GM23338 (cell line): ENCODE results near the gene EXOC3L4. TPM values are rescaled to one million over a fixed set of nuclear protein-coding genes. Genes with fewer than 3 reads are reported as not detected.

Source experiments
- ATAC-seq: fragments of 200-7000 bp; cut with Tn5 transposase; 3 replicates; pipeline ENCODE4 v1.9.1; 2020
- DNase-seq: peaks from one replicate; pipeline ENCODE4 v3.0.0-alpha.2; 2015; ENCODE audit warnings: low spot score
- H2AFZ ChIP-seq: fragments of 200-600 bp; sonication (generic); 2 replicates; pipeline ENCODE4 v1.8.0; 2016; ENCODE audit warnings: antibody characterized with exemption, mild to moderate bottlenecking, moderate library complexity
- H3F3A ChIP-seq: fragments of 200-600 bp; sonication (generic); replicated peaks from 2 replicates; pipeline ENCODE4 v1.8.0; 2017; ENCODE audit warnings: antibody characterized with exemption, mixed run types, low read depth
- H3K27ac ChIP-seq: fragments of 200-600 bp; sonication (generic); 2 replicates; pipeline ENCODE4 v1.6.1; 2016; ENCODE audit warnings: low read depth
- H3K27me3 ChIP-seq: fragments of 200-600 bp; sonication (generic); 2 replicates; pipeline ENCODE4 v1.8.0; 2016; ENCODE audit warnings: mild to moderate bottlenecking, mixed run types, moderate library complexity; ENCODE audit not compliant: insufficient read depth
- H3K36me3 ChIP-seq: fragments of 200-600 bp; sonication (generic); 2 replicates; pipeline ENCODE4 v1.8.0; 2016; ENCODE audit warnings: mild to moderate bottlenecking; ENCODE audit not compliant: insufficient read depth
- H3K4me1 ChIP-seq: fragments of 200-600 bp; sonication (generic); 2 replicates; pipeline ENCODE4 v1.8.0; 2016; ENCODE audit warnings: mild to moderate bottlenecking, moderate library complexity; ENCODE audit not compliant: insufficient read depth
- H3K4me2 ChIP-seq: fragments of 200-600 bp; sonication (generic); 2 replicates; pipeline ENCODE4 v1.7.1; 2017; ENCODE audit warnings: mixed run types
- H3K4me3 ChIP-seq: fragments of 200-600 bp; sonication (generic); 2 replicates; pipeline ENCODE4 v1.6.1; 2016; ENCODE audit warnings: mixed run types
- H3K79me2 ChIP-seq: fragments of 200-600 bp; sonication (generic); replicated peaks from 2 replicates; pipeline ENCODE4 v1.8.0; 2017; ENCODE audit warnings: mild to moderate bottlenecking; ENCODE audit not compliant: insufficient read depth
- H3K9me2 ChIP-seq: fragments of 200-600 bp; sonication (generic); 2 replicates; pipeline ENCODE4 v1.8.0; 2017; ENCODE audit not compliant: insufficient read depth
- H4K20me1 ChIP-seq: fragments of 200-600 bp; sonication (generic); replicated peaks from 2 replicates; pipeline ENCODE4 v1.8.0; 2017; ENCODE audit warnings: mild to moderate bottlenecking; ENCODE audit not compliant: insufficient read depth
- H3K27ac Mint-ChIP-seq: 2 replicates; pipeline ENCODE4 v1.8.0; 2020; ENCODE audit warnings: inconsistent platforms, mild to moderate bottlenecking, moderate library complexity, mixed read lengths
- H3K27me3 Mint-ChIP-seq: 3 replicates; pipeline ENCODE4 v1.8.0; 2022; ENCODE audit warnings: low read depth, mild to moderate bottlenecking, moderate library complexity, mixed read lengths, inconsistent platforms; ENCODE audit not compliant: insufficient read depth, poor library complexity
- H3K36me3 Mint-ChIP-seq: 3 replicates; pipeline ENCODE4 v1.8.0; 2021; ENCODE audit warnings: low read depth, mild to moderate bottlenecking, inconsistent platforms, moderate library complexity, mixed read lengths
- H3K4me1 Mint-ChIP-seq: 3 replicates; pipeline ENCODE4 v1.8.0; 2020; ENCODE audit warnings: mild to moderate bottlenecking, inconsistent platforms, mixed read lengths
- H3K4me3 Mint-ChIP-seq: 3 replicates; pipeline ENCODE4 v1.8.0; 2021; ENCODE audit warnings: moderate library complexity, mild to moderate bottlenecking, inconsistent platforms, mixed read lengths
- H3K9me3 Mint-ChIP-seq: 3 replicates; pipeline ENCODE4 v1.8.0; 2020; ENCODE audit warnings: moderate library complexity, mild to moderate bottlenecking, inconsistent platforms, mixed read lengths
- CREB1 ChIP-seq: fragments of 250-450 bp; sonication (Bioruptor Pico); IDR thresholded peaks from 2 replicates; pipeline ENCODE4 v1.5.0; 2020; ENCODE audit warnings: low read depth, mild to moderate bottlenecking, moderate library complexity
- ETS1 ChIP-seq: IDR thresholded peaks from 2 replicates; pipeline ENCODE4 v1.6.1; 2016; ENCODE audit warnings: antibody characterized with exemption
- EZH2 ChIP-seq: fragments of 200-600 bp; sonication (generic); IDR thresholded peaks from one replicate; pipeline ENCODE4 v1.8.0; 2017; ENCODE audit warnings: antibody characterized with exemption, mild to moderate bottlenecking, low read depth; ENCODE audit not compliant: unreplicated experiment
- EZH2phosphoT487 ChIP-seq: fragments of 200-600 bp; sonication (generic); IDR thresholded peaks from one replicate; pipeline ENCODE4 v1.8.1; 2018; ENCODE audit warnings: antibody characterized with exemption; ENCODE audit not compliant: unreplicated experiment
- JUNB ChIP-seq: IDR thresholded peaks from one replicate; pipeline ENCODE4 v1.6.1; 2016; ENCODE audit warnings: antibody characterized with exemption; ENCODE audit not compliant: unreplicated experiment
- NANOG ChIP-seq: IDR thresholded peaks from 2 replicates; pipeline ENCODE4 v1.6.1; 2016; ENCODE audit warnings: antibody characterized with exemption, borderline replicate concordance
- POLR2AphosphoS5 ChIP-seq: IDR thresholded peaks from 2 replicates; pipeline ENCODE4 v1.6.1; 2016; ENCODE audit warnings: antibody characterized with exemption, low read depth
- STAT1 ChIP-seq: IDR thresholded peaks from one replicate; pipeline ENCODE4 v1.6.1; 2016; ENCODE audit warnings: antibody characterized with exemption; ENCODE audit not compliant: unreplicated experiment
- ZNF114 ChIP-seq: fragments of 250-450 bp; sonication (Bioruptor Pico); IDR thresholded peaks from 2 replicates; pipeline ENCODE4 v1.5.0; 2020; ENCODE audit warnings: mild to moderate bottlenecking, moderate library complexity
- ZNF331 ChIP-seq: fragments of 250-450 bp; sonication (Bioruptor Pico); IDR thresholded peaks from 2 replicates; pipeline ENCODE4 v1.5.0; 2020; ENCODE audit warnings: low read depth, mild to moderate bottlenecking, moderate library complexity
- ZNF462 ChIP-seq: fragments of 250-450 bp; sonication (Bioruptor Pico); IDR thresholded peaks from 2 replicates; pipeline ENCODE4 v1.5.0; 2020; ENCODE audit warnings: mild to moderate bottlenecking, moderate library complexity
- polyA plus RNA-seq: library from polyadenylated mRNA; unstranded; fragments of >200 nt; fragmentation: Nextera tagmentation; extraction: Ambion mirVana; gene quantifications from 2 replicates; pipeline ENCODE4 v1.2.1, GENCODE V29; 2016
- total RNA-seq: library from RNA; depleted of rRNA; stranded (reverse); fragments of >200 nt; shearing (Covaris generic); gene quantifications from 2 replicates; pipeline ENCODE4 v1.2.3, GENCODE V29; 2014
- TF ChIP-seq, protein P1 (sequence below): IDR thresholded peaks from one replicate; pipeline ENCODE4 v1.6.1; 2018; ENCODE audit warnings: antibody characterized with exemption; ENCODE audit not compliant: unreplicated experiment
- TF ChIP-seq, protein P2 (sequence below), 2 experiments: fragments of 200-600 bp in 1 of 2; sonication (generic) in 1 of 2; conservative IDR thresholded peaks; 2 replicates each; pipeline versions ENCODE4 v1.5.1 to v1.6.1; 2016 to 2017; ENCODE audit warnings: antibody characterized with exemption in 2 of 2, low read depth in 2 of 2, mild to moderate bottlenecking in 2 of 2, moderate library complexity in 1 of 2

EXOC3L4 gene
- total and polyA plus RNA-seq, 2 experiments from 2014 or later = not detected

DNA sequence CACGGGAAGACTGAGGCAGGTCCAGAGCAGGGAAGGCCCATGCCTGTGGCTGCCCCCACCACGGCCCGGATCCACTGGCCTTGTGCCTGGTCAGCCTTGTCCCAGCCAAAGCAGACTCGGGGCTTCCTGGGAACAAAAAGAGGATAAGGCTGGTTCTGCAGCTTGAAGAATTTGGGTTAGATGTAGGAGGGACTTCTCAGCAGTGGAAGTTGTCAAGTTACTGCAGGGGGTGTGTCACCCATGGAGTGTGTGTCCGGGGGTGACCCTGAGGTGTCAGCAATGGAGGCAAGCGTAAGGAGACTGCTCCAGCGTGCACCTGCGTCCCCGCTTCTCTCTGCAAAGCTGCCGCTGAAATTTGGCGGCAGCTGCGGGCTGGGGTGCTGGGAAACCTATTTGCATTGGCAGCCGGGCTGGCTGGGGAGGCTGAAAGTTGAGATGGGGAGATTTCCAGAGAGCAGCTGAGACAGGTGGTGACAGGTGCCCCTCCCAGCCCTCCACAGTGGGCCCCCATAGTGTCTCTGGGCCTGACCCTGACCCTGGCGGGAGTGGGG lies 16.2 kb downstream of the EXOC3L4 start:
- H3F3A ChIP-seq = no peaks in the 10 kb centered on the region
- Mint-ChIP-seq H3K27me3 (peaks cover 41% of the 10 kb centered on the region), H3K27ac (no peak overlapping the region), H3K4me1 (peaks cover 31% of the 10 kb centered on the region), H3K9me3 (no peaks in the 10 kb centered on the region; the same call in 2 of the 3 replicates), H3K36me3 (no peaks in the 10 kb centered on the region; the same call in 2 of the 3 replicates), H3K4me3 (peak overlapping the region; percentile 60)
- H3K79me2 ChIP-seq = no peaks in the 10 kb centered on the region
- no peak overlapping the region for H3K27ac ChIP-seq
- peaks cover 23% of the 10 kb centered on the region for H3K27me3 ChIP-seq
- H3K9me2 ChIP-seq = no peaks in the 10 kb centered on the region
- no peak overlapping the region; the same call in 1 of the 2 replicates for H2AFZ ChIP-seq
- no peaks in the 10 kb centered on the region for H4K20me1 ChIP-seq
- H3K4me3 ChIP-seq = peak overlapping the region; percentile 56; the same call in 1 of the 2 replicates
- H3K4me2 ChIP-seq = peak overlapping the region; percentile 88
- ATAC-seq = peak; percentile 36
- peak; percentile 60 for DNase-seq
- TF ChIP-seq NANOG (no peak), CREB1 (CRISPR knock-in tag) (no peak), EZH2 (no peak), EZH2phosphoT487 (no peak), ETS1 (no peak), ZNF114 (CRISPR knock-in tag) (no peak), ZNF331 (CRISPR knock-in tag) (no peak), POLR2AphosphoS5 (no peak), JUNB (no peak), ZNF462 (CRISPR knock-in tag) (no peak), STAT1 (no peak)
- TF ChIP-seq, protein P1, sequence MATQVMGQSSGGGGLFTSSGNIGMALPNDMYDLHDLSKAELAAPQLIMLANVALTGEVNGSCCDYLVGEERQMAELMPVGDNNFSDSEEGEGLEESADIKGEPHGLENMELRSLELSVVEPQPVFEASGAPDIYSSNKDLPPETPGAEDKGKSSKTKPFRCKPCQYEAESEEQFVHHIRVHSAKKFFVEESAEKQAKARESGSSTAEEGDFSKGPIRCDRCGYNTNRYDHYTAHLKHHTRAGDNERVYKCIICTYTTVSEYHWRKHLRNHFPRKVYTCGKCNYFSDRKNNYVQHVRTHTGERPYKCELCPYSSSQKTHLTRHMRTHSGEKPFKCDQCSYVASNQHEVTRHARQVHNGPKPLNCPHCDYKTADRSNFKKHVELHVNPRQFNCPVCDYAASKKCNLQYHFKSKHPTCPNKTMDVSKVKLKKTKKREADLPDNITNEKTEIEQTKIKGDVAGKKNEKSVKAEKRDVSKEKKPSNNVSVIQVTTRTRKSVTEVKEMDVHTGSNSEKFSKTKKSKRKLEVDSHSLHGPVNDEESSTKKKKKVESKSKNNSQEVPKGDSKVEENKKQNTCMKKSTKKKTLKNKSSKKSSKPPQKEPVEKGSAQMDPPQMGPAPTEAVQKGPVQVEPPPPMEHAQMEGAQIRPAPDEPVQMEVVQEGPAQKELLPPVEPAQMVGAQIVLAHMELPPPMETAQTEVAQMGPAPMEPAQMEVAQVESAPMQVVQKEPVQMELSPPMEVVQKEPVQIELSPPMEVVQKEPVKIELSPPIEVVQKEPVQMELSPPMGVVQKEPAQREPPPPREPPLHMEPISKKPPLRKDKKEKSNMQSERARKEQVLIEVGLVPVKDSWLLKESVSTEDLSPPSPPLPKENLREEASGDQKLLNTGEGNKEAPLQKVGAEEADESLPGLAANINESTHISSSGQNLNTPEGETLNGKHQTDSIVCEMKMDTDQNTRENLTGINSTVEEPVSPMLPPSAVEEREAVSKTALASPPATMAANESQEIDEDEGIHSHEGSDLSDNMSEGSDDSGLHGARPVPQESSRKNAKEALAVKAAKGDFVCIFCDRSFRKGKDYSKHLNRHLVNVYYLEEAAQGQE = no peak
- TF ChIP-seq, protein P2, sequence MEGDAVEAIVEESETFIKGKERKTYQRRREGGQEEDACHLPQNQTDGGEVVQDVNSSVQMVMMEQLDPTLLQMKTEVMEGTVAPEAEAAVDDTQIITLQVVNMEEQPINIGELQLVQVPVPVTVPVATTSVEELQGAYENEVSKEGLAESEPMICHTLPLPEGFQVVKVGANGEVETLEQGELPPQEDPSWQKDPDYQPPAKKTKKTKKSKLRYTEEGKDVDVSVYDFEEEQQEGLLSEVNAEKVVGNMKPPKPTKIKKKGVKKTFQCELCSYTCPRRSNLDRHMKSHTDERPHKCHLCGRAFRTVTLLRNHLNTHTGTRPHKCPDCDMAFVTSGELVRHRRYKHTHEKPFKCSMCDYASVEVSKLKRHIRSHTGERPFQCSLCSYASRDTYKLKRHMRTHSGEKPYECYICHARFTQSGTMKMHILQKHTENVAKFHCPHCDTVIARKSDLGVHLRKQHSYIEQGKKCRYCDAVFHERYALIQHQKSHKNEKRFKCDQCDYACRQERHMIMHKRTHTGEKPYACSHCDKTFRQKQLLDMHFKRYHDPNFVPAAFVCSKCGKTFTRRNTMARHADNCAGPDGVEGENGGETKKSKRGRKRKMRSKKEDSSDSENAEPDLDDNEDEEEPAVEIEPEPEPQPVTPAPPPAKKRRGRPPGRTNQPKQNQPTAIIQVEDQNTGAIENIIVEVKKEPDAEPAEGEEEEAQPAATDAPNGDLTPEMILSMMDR (conservative IDR thresholded peaks at IDR 0.05; ENCODE audit: low read depth in 2 of 2) = no peak
- H3K4me1 ChIP-seq = peaks cover 21% of the 10 kb centered on the region
- H3K36me3 ChIP-seq = no peaks in the 10 kb centered on the region
